ENCODE data around the gene FLT4.
"Not testable (repeated sequence)": the region's sequence is repeated elsewhere in the genome, so short reads cannot be mapped to it uniquely, and the experiment has no call there.

Gene FLT4

DNA sequence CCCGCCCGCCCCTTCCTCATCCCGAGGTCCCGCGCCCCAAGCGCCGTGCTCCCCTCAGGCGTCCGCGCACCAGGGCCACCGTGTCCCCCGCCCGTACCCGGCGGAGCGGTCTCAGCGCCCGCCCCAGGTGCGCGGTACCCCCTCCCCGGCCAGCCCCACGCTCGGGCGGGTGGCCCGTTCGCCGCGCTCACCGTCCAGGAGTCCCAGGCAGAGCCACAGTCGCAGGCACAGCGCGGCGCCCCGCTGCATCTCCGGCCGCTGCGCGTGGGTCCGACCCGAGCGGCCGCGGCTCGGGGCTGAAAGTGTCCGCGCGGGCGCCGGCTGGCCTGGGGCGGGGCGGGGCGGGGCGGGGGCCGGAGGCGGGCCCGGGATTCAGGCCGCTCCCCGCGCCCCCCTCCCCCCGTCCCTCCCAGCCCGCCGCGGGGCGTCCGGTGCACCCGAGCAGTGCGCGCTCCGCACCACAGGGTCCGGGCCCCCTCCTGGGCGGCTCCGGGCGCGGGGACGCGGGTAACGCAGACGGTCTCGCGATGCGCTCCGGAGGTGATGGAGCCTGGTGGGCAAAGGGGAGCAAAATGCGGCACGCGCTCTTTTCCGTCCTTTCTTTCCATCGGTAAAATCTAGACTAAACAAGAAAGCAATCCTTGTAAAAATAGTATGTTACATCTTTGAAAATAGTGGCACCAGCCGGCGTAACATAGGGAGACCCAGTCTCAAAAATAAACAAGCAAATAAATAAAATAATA, at the start of gene FLT4:
Gene FLT4 (minus strand): TSS at position 304 of the 743 bp plus-strand sequence. CDS start 55 bp downstream, at position 249.
- no peak for DNase-seq

DNA sequence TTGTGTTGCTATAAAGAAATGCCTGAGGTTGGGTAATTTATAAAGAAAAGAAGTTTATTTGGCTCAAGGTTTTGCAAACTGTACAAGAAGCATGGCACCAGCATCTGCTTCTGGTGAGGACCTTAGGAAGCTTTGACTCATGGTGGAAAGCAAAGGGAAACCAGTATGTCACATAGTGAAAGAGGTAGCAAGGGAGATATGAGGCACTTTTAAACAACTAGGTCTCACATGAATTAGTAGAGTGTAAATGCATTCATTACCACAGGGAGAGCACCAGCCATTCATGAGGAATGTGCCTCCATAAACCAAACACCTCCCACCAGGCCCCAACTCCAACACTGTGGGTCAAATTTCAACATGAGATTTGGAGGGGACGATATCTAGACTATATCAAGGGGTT, 49.6 kb upstream of the FLT4 start:
- no peak for DNase-seq

DNA sequence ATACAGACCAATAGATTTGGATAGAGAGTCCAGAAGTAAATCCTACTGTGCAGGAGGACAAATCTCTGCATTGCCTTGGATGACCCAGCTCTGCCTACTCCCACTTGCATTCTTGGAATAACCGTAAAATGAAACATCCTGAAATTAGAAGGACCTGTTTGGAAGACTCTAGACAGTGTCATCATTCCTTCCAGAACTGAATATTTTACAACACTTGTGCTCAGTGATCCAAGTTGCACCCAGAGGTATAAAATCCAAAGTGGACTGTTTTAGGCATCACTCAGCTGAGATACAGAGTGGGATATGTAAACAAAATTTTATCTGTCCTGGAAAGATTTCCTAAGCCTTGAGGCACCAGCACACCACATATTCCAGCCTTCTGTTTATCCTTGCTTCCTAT, 46.7 kb upstream of the FLT4 start:
- no peak for DNase-seq

DNA sequence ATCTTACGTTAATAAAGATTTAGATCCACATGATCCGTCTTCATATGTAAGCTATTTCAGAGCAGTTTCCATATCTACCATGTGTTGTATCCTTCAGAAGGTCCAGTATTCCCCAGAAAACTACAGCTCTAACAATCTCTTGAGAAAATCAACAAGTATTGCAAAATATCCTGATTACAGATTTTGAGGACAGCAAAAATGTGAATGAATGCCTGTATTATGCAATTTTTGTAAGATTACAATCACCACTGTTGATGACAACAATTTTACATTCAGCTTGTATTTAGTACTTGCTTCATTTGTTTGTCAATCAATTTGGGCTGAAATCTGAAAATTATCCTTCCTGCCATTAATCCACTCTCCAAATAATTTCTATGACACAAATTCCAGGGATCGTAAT, 43.0 kb upstream of the FLT4 start:
- DNase-seq: no peak

DNA sequence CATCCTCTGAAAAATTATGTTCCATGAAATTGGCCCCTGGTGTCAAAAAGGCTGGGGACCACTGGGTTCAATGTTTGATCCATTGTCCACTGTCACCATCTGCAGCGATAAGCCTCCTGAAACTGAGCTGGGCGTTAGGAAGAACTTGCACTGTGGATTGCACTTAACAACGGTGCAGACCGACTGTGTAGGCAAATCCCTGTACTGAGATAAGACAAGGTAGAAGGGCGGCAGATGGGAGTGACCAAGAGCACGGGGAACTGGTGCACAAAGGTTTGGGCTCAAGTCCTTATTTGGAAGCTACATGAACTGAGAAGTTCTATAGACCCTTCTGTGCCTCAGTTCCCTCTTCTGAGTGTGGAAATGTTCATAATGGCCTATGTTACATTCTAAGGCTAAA, 41.6 kb upstream of the FLT4 start:
- no peak for DNase-seq

DNA sequence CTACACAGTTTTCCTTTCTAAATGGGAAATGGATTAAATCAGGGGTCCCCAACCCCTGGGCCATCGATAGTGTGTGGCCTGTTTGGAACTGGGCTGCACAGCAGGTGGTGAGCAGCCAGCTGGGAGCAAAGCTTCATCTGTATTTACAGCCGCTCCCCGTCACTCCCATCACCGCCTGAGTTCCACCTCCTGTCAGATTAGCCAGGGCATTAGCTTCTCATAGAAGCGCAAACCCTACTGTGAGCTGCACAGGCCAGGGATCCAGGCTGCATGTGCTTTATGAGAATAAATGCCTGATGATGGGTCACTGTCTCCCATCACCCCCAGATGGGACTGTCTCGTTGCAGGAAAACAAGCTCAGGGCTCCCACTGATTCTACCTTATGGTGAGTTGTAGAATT, 41.2 kb upstream of the FLT4 start:
- no peak for DNase-seq

DNA sequence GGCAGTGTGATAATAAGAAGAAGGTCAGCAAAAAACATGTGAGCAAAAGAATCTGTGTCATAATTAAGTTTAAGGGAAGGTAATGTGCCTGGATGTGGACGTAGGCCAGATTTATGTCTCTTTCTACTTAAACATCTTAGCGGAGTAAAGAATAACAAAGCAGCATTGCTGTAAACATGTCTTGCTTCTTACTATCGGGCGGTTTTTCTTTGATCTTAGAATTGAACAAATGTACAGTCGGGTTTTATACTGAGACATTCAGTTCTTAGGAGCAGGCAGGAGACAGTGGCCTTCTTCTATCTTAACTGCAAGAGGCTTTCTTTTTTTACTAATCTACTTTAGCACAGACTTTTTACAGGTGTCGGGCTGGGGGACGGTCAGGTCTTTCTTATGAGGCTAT, 40.4 kb upstream of the FLT4 start:
- no peak for DNase-seq

DNA sequence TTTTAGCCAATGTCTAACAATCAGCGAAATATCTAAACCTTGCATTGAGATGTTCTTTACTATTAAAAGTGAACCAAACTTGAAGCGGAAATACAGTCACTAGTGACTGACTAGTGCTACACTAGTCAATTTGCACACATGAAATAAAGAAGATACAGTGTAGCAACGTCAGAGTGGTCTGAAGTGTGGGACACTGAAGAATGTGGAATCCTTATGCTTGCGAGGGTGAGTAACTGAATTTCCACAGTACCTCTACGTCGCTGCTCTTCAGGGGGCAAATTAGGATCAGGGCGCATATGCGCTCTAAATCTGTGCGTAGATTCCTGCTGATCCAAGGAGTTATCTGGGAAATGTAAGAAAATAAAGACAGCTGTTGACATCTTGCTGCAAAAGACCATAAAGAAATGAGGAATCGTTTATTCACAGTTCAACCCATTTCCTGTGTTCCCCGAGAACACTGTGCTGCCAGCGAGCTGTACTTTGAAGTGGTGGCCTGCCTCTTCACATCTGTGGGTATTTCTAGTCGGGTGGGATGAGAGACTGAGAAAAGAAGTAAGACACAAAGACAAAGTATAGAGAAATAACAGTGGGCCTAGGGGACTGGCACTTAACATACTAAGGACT, 39.8 kb upstream of the FLT4 start:
- no peak for DNase-seq

DNA sequence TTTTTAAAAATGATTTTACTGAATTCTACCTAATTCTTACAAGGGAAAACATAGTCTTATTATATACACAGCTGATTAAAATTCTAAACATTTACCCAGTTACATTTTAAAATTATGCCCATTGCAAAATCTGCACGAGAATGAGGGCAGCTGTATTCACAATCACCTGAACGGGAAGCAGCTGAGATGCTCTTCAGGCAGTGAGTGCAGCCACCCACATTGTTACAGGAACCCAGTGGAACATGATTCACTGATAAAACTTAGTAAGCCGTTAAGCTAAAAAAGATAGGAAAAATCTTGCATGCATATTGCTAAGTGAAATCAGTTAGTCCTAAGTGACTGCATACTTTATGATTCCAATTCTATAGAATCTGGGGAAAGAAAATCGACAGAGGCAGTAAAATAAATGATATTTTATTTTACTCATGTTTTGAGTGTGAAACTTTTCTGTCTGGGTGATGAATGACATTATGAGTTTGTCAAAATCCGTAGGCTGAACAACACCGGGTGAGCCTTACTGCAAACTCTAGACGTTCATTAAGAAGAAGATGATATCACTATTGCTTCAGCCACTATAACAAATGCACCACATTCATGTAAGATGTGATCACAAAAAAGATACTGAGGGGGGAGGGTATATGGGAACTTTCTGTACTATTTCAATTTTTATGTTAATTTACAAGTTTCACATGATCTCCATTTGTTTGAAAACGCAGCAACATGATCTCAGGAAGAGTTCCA, 39.1 kb upstream of the FLT4 start:
- DNase-seq: no peak

DNA sequence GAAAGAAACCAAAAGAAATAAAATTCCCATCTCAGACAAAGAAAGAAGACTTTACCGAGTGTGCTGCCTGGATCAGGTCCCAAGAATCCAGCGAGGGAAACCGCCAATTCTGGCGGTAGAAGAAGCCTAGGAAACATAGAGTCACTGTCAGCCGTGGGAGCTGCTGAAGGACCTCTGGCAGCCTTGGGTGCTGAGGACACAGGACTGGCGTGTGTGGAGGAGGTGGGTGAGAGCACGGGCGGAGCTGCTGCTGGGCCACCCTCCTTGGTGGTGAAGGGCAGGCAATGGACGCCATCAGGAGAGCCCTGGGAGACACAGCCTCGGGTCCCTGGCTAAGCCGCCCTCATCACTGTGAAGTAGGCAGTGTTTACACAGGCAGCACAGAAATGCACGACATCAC, 37.4 kb upstream of the FLT4 start:
- not testable (repeated sequence) for DNase-seq

DNA sequence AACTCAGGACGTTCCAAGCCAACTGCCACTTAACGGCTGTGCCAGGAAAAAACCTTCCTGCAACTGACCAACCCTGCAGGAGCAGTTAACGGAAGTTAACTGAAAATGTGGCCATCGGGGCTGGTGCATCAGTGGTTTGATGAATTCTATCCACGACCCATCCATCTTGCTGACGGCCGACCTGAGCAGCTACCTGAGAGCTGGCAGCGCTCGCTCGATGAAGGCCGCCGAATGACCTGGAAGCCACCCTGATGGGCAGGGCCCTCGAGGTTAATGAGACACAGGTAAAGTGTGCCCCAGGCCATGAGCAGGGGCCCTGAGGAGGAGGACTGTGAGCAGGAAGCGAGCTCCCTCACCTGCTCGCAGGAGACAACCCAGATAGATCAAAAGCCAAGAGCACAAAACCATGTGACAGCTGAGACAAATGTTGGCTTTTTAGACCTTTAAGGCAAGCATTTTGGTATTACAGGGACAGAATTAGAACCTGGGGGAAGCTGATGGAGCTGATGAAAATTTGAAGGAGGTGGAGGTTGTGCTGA, 35.3 kb upstream of the FLT4 start:
- DNase-seq: no peak

DNA sequence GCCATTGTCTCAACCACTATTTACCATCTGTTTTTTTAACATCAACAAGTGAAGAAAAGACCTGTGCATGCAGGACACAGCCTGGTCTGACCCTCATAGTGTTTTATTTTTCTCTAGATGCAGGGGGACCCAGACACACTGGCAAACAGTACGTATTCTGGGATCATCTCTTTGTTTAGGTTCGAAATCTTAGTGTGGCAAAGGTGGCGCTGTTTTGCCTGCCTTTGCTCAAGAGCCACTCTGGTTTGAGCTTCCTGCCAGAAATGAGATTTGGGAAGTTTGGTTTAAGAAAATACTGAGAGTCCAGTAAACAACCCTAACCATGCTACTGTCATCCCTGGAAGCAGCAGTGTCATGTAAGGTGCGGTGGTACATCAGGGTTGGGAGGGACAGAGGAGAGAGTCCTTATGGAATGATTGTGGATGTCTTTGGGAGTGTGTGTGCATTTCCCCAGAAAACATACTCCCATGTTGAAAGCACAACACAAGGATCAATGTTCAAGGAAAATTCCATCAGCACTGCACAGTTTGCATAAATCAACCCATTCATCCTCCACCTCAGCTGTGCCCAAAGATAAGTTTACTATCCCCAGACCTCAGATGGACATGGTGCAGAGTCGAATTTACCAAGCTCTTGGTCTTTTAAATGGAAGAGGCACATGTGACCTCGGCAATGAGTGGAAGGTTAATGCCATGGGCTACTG, 34.0 kb upstream of the FLT4 start:
- DNase-seq: no peak

DNA sequence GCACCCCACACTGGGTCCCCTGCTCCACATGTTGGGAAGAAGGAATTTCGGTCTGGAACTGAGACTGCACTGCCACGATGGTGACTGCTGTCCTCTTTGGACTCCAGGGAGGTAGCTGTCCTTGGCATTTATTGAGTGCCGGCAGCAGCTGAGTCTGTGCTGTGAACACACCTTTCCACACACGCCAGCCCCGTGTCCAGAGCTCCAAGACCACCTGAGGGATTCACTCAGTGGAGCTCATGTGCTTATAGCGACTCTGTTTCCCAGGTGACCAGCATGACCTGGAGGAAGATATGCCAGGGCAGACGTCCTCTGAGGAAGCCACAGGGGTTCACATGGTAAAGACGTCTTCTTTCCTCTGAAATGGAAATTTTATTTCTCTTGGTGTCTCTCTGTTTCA, 33.2 kb upstream of the FLT4 start:
- no peak for DNase-seq

DNA sequence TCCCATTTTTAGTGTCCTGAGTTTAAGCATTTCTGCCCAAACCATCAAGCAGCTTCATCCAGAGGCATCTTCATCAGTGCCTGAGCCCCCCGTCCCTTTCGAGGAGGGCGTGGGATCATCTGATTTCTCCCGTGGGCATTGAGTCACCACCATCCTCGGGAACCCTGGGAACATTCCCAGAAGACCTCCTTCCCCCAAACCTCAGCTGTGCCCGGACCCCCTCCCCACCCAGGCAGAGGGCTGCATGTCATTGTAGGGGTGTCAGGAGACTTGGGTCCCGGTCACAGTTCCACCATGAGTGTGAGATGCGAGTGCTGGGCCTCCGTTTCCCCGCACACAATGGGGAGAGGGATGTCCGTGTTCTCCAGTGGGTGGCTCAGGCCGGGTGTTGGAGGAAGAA, 32.6 kb upstream of the FLT4 start:
- not testable (repeated sequence) for DNase-seq

DNA sequence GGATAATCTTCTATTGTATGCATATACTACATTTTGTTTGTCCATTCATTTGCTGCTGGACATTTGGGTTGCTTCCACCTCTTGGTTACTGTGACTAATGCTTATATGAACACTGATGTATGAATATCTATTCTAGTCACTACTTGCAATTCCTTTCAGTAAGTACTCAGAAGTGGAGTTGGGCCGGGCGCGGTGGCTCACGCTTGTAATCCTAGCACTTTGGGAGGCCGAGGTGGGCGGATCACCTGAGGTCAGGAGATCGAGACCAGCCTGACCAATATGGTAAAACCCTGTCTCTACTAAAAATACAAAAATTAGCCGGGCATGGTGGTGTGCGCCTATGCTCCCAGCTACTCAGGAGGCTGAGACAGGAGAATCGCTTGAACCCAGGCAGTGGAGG, 28.9 kb upstream of the FLT4 start:
- DNase-seq: not testable (repeated sequence)

DNA sequence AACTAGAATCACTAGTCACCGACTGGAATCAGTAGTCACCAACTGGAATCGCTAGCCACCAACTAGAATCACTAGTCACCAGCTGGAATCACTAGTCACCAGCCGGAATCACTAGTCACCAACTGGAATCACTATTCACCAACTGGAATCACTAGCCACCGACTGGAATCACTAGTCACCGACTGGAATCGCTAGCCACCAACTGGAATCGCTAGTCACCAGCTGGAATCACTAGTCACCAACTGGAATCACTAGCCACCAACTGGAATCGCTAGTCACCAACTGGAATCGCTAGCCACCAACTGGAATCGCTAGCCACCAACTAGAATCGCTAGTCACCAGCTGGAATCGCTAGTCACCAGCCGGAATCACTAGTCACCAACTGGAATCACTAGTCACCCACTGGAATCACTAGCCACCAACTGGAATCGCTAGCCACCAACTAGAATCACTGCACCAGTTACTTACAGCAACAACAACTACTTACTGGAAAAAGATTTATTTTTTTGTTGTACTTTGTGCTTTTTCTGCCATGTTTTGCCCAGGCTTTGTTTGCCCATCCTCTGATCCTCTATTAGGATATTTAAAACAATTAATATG, 25.7 kb upstream of the FLT4 start:
- no peak for DNase-seq

DNA sequence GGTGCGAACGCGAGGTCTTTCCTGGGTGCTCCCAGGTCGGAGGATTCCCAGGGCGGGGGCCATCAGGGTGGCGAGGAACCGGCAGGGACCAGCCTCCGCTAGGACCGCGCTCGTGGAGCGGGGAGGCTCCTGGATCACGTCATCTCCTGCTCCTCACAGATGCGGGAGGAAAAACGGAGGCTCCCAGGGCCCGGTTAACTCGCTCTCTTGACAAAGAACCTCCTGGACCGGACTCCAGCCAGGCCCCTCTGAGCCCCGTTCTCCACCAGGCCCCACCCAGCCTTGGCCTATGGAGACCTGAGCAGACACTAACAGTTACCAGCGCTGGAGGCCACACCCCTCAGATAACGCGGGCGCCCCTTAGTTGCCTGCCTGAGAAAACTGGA, 24.7 kb upstream of the FLT4 start:
- DNase-seq: not testable (repeated sequence)

DNA sequence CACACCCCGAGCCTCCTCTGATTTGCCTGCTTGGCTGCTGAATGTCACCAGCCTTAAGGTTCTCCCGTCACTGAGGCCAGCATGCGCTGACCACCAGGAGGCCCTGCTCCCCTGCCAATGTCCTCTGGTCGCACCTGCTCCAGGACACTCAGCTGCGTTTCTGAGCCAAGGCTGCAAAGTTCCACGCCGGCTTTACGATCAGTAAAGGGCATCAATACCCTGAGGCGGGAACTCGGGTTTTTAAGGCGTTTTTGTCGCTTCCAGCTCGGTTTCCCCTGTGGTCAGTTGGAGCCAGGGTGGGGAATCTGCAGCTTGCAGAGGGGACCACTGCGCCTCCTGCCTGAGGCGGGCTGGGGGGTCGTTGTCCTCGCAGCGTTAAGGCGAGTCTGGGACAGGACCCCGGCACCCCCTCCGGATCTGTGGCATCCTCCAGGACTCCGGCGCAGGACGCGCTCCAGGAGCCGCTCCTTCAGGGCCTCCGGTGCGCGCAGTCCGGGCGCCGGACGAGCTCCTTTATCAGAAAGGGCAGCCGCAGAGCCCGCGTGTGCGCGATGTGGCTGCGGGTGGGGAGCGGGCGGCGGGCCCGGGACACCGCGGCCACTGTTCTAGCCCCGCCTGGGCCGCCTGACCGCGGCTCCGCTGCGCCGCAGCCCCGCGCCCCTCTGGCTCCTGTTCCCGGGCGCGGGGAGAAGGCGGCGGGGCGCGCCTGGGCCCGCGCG, 24.1 kb upstream of the FLT4 start:
- DNase-seq: no peak

DNA sequence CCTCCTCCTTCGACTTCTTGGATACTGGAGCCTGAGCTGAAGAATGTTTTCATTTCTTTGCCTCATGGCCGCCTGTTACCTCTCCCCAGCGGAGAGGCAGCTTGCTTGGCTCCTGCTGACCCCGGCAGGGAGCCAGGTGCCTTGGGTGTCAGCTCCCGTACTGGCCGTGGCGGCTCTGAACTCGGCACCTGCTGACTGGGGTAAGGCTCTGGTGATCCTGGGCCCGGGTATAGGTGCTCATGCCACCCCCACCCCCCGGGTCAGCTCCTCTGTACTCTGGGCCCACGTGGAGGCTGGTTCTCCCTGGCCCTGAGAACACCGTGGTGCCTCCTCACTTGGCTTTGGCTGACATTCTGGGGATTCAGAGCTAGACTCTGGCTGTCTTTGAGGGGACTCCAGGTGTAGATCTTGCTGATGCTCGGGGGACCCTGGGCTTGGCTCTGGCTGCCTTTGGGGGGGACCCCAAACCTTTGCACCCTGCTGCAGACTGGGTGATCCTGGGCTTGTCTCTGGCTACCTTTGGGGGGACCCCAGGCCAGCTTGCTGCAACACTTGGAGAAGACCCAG, 22.6 kb upstream of the FLT4 start:
- not testable (repeated sequence) for DNase-seq

DNA sequence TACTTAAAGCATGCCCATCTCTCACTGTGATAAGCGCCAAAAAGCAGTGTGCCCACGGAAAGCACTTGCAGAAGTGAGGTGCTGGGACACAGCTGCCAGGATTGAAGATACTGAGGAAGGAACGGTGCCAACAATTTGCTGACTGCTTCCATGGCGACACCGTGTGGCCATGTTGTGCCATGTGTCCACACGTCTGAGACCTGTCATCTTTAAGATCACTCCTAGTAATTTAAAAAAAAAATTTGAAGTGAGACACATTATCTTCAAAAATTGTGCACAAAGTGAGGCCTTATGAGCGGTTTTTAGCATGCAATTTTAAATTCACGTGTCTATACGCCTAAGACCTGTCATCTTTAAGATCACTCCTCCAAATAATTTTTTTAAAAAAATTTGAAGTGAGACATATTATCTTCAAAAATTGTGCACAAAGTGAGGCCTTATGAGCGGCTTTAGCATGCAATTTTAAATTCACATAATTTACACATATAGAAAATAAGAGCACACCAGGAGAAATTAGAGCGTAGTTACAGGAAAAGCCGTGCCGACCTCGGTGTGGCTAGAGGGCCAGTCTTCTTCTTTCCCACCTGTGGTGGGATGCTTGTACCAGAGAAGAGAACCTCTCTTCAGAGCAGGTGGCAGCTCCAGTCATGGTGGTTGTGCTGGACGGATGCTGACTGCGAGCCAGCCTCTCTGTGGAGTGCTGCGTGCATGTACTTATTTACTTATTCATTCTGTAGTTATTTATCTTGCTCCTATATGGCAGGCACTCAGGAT, 21.4 kb upstream of the FLT4 start:
- peak; percentile 41 for DNase-seq

DNA sequence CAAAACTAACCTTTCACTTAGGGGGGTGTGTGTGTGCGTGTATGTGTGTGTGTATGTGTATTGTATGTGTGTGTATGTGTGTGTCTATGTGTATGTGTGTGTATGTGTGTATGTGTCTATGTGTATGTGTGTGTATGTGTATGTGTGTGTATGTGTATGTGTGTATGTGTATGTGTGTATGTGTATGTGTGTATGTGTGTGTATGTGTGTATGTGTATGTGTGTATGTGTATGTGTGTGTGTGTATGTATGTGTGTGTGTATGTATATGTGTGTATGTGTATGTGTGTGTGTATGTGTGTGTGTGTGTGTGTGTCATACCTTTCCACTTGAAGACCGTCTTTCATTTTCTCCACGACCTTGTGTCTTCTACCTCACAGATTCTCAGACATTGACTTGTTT, 20.8 kb upstream of the FLT4 start:
- DNase-seq: no peak

Data from NCI-H1092 treated with DMSO at 0.1 percent for 48 hours (cell line).